WTC11 (cell line): ENCODE measurements around the gene CST9L. TPM values are rescaled to one million over a fixed set of nuclear protein-coding genes. Genes with fewer than 3 reads are reported as not detected.

Experiments used
- total RNA-seq: library from RNA; stranded (reverse); gene quantifications from 3 replicates; pipeline ENCODE4 v1.2.3, GENCODE V29; 2021

CST9L gene
- total RNA-seq, 1 experiment from 2014 or later = not detected

Other genes with a start within 250 kb of the CST9L start
- 18.5 to 19.5 TPM (median 18.8 TPM) in 3 replicates for gene NXT1, start 217.7 kb downstream of the CST9L start, total RNA-seq
- 9.5 to 11.2 TPM (median 10.1 TPM) in 3 replicates for gene GZF1, start 206.3 kb downstream of the CST9L start, total RNA-seq
- 12.9 to 15.1 TPM (median 13.3 TPM) in 3 replicates for gene NAPB, start 147.0 kb downstream of the CST9L start, total RNA-seq
- not detected in 3 replicates for gene CSTL1, start 128.8 kb downstream of the CST9L start, total RNA-seq
- not detected in 3 replicates for gene CST11, start 115.6 kb downstream of the CST9L start, total RNA-seq
- gene CST8, start 77.4 kb downstream of the CST9L start, total RNA-seq = not detected in 3 replicates
- gene CST9, start 37.4 kb upstream of the CST9L start, total RNA-seq = not detected in 3 replicates
- gene CST3, start 69.5 kb upstream of the CST9L start, total RNA-seq = 52.1 to 68.5 TPM (median 60.8 TPM) in 3 replicates
- gene CST4, start 120.6 kb upstream of the CST9L start, total RNA-seq = not detected in 3 replicates
- gene CST1, start 182.5 kb upstream of the CST9L start, total RNA-seq = 4.5 to 6.2 TPM (median 5.8 TPM) in 3 replicates